Peyer's patch (tissue), 4 donors: ENCODE measurements around the gene KCNQ5.

ENCODE experiments used
- POLR2A ChIP-seq, 2 donors: fragments of 450-650 bp; IDR thresholded peaks; one replicate each; pipeline ENCODE4 v1.5.1; 2017; ENCODE audit warnings: antibody characterized with exemption in 2 of 2, mild to moderate bottlenecking in 2 of 2, moderate library complexity in 2 of 2
- TF ChIP-seq, protein P1 (sequence below), 6 experiments: fragments of 450-650 bp in 4 of 6; fragments of 200-600 bp in 2 of 6; sonication (generic) in 1 of 6; IDR thresholded peaks; one replicate each; pipeline ENCODE4 v1.5.1; 2017 to 2019; ENCODE audit warnings: antibody characterized with exemption in 6 of 6, mild to moderate bottlenecking in 3 of 6, moderate library complexity in 1 of 6

DNA sequence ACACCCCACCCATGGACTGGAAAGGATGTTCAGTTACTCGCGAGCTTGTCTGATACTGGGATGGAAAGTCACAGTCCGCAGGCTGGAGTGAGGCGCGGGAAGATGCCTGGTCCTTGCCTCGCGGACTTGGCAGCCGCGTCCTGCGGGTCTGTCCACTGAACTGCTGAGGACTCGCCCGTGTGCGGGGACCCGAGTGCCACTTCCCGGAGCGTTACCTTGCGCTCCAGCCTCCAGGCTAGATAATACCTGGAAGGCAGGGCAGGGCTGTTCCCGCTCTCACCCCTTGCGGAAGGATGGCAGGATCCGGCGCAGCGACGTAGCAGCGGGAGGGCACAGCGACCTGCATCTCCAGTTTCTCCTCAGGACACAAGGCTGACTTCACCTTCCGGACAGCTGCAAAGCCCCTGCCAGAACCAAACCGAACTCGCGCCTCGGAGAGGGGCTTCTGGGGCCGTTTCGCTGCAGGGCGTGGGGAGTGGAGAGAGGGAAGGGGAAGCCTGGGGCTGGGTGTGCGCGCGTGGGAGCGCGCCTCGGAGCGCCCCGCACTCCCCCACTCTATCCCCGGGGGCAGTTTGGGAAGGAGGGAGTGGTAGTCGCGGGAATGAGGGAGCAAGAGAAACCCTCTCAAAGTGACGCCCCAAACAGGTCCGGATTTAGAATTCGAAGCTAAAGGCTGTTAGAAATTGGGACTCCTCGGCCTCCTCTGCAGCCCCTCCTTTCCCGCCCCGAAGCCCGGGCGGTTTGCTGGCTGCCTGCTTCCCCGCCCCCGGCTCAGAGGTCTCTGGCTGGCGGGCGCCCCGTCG is at the start of gene KCNQ5:
- TF ChIP-seq POLR2A (IDR thresholded peaks at IDR 0.05) = no peak
- TF ChIP-seq, protein P1, sequence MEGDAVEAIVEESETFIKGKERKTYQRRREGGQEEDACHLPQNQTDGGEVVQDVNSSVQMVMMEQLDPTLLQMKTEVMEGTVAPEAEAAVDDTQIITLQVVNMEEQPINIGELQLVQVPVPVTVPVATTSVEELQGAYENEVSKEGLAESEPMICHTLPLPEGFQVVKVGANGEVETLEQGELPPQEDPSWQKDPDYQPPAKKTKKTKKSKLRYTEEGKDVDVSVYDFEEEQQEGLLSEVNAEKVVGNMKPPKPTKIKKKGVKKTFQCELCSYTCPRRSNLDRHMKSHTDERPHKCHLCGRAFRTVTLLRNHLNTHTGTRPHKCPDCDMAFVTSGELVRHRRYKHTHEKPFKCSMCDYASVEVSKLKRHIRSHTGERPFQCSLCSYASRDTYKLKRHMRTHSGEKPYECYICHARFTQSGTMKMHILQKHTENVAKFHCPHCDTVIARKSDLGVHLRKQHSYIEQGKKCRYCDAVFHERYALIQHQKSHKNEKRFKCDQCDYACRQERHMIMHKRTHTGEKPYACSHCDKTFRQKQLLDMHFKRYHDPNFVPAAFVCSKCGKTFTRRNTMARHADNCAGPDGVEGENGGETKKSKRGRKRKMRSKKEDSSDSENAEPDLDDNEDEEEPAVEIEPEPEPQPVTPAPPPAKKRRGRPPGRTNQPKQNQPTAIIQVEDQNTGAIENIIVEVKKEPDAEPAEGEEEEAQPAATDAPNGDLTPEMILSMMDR (IDR thresholded peaks at IDR 0.05) = no peak
